ENCODE data around the gene HOXB1. TPM values are rescaled to one million over a fixed set of nuclear protein-coding genes. Genes with fewer than 3 reads are reported as not detected.

Gene HOXB1
- total RNA-seq, 1 experiment from 2014 or later, result not detected

- in situ Hi-C loops (cut with HindIII; ENCODE audit: low pct_unique_long_range_greater_than_20kb, low sequenced_read_pairs), result no loop called here
- BruUV-seq (replicated peaks), result no TSS peak
- TF ChIP-seq REST (IDR thresholded peaks at IDR 0.05; ENCODE audit: insufficient read depth in 1 of 2, low read depth in 2 of 2, low read length in 1 of 2), result no peak
- TF ChIP-seq CTCF (IDR thresholded peaks at IDR 0.05), result no peak
- no peak for TF ChIP-seq SIN3A (IDR thresholded peaks at IDR 0.05; ENCODE audit: borderline replicate concordance, insufficient read depth, low read depth, low read length)
- TF ChIP-seq TCF7L2 (IDR thresholded peaks at IDR 0.05; ENCODE audit: low read depth, low read length), result no peak
- TF ChIP-seq POLR2AphosphoS5 (IDR thresholded peaks at IDR 0.05; ENCODE audit: low read depth, low read length), result no peak
- Histone ChIP-seq H3K4me3 (ENCODE audit: low read depth in 2 of 2, low read length in 2 of 2) (no peak overlapping the region), H3K27ac (ENCODE audit: low read length) (no peak overlapping the region), H3K27me3 (ENCODE audit: control insufficient read depth, insufficient read depth, low read length) (no peaks in the 10 kb centered on the region), H3K4me1 (ENCODE audit: control insufficient read depth, insufficient read depth, low read length) (no peaks in the 10 kb centered on the region), H3K9me3 (ENCODE audit: control insufficient read depth, insufficient read depth, low read depth, low read length) (no peaks in the 10 kb centered on the region), H3K36me3 (ENCODE audit: control insufficient read depth, insufficient read depth, low read length) (no peaks in the 10 kb centered on the region)
- ChIA-PET POLR2A (no interaction called here), CTCF (no interaction called here)
- intact Hi-C loops (cut with micrococcal nuclease; ENCODE audit: unreplicated experiment), result no loop called here
- DNase-seq (ENCODE audit: low read depth, low spot score) (no peak), ATAC-seq (no peak)
Measured at GRCh38 chr17:48530208-48530886, 464 bp downstream of the HOXB1 start.

- no peaks in the 10 kb centered on the region for H3K36me3 ChIP-seq (ENCODE audit: control insufficient read depth, insufficient read depth, low read length)
- in situ Hi-C loops (cut with HindIII; ENCODE audit: low pct_unique_long_range_greater_than_20kb, low sequenced_read_pairs), result no loop called here
- intact Hi-C loops (cut with micrococcal nuclease; ENCODE audit: unreplicated experiment), result no loop called here
- ChIA-PET POLR2A (no interaction called here), CTCF (no interaction called here)
- no peaks in the 10 kb centered on the region for H3K9me3 ChIP-seq (ENCODE audit: control insufficient read depth, insufficient read depth, low read depth, low read length)
- TF ChIP-seq POLR2AphosphoS5 (IDR thresholded peaks at IDR 0.05; ENCODE audit: low read depth, low read length) (no peak), REST (IDR thresholded peaks at IDR 0.05; ENCODE audit: insufficient read depth in 1 of 2, low read depth in 2 of 2, low read length in 1 of 2) (no peak), CTCF (IDR thresholded peaks at IDR 0.05) (no peak), SIN3A (IDR thresholded peaks at IDR 0.05; ENCODE audit: borderline replicate concordance, insufficient read depth, low read depth, low read length) (no peak)
- no peak overlapping the region for H3K4me3 ChIP-seq (ENCODE audit: low read depth in 2 of 2, low read length in 2 of 2)
- ATAC-seq (no peak), DNase-seq (ENCODE audit: low read depth, low spot score) (no peak)
- no TSS peak for BruUV-seq (replicated peaks)
- H3K4me1 ChIP-seq (ENCODE audit: control insufficient read depth, insufficient read depth, low read length), result no peaks in the 10 kb centered on the region
- no peaks in the 10 kb centered on the region for H3K27me3 ChIP-seq (ENCODE audit: control insufficient read depth, insufficient read depth, low read length)
- H3K27ac ChIP-seq (ENCODE audit: low read length), result no peak overlapping the region
Measured at GRCh38 chr17:48529683-48530009, 1.2 kb downstream of the HOXB1 start.
